ENCODE data around the gene BRF1.
A peak's percentile ranks its signal among the peaks of the same experiment; 100 is the strongest.

Gene BRF1

DNA sequence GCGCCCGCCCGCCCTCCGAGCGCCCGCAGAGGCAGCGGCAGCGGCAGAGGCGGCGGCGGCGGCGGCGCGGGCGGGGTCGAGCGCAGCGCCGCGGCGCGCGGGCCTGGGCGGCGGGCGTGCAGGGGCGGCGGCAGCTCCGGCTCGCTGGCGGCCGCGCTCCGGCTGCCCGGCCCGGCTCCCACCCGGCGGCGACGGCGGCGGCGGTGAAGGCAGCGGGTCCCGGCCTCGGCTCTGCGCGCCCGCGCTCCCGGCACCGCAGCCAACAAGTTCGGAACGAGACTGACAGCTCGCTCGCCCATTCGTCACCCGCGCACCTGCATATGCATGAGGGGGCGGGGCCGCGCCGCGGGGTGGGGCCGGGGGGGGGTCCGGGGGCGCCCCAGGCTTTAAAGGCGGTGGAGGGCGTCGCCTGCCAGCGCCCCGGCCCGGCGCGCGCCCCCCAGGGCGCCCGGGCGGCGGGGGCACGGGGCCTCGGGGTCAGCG, 132.3 kb downstream of the BRF1 start, which contains the start of gene JAG2:
JAG2 (minus strand) TSS at position 281 of the 483 bp plus-strand sequence. CDS start 356 bp downstream, outside the sequence.
- DNase-seq = peak; percentile 56

DNA sequence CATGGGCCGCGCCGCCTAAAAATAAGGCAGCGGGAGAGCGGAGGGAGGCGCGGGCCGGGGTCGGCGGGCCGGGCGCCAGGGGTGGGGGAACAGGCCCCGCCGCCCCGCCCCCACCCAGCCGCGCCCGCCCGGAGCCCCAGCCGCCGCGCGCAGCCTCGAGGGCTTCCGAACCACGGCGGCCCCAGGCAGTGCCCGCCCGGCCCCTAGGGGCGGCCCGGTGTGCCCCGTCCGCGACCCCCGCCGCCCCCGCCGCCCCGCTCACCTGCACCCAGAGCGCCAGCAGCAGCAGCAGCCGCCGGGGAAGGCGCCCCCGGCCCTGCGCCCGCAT, 132.7 kb downstream of the BRF1 start:
- no peak for DNase-seq

DNA sequence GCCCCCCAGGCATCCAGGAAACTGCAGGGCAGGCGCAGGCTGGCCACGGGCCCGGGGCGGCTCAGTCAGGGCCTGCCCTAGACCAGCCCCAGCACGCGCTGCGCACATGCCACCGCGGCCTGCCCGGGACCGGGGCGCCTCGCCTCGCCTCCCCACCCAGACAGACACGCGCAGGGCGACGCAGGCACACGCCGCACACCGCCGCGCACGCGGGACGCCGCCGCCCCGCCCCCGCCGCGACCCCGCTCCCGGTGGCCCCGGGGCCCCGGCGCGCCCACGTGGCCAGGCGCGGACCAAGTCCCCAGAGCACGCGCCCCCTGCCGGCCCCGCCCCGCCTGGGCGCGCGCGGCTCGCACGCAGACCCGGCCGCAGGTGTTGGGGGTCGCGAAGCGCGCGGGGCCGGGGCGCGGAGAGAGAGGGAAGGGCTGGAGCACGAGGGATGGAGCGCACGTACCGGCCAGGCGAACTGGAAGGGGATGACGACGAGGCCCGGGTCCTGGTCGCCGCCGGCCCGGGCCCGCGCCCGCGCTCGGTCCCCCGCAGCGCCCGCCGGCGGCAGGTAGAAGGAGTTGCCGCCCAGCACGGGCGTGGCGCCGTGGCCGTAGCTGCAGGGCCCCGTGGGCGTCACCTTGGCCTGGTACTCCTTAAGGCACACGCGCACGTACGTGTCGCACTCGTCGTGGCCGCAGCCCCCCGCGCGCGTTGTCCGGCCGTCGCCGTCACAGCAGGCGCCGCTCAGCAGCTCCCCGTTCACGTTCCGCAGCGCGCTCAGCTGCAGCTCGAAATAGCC, 133.3 kb downstream of the BRF1 start:
- DNase-seq = no peak

DNA sequence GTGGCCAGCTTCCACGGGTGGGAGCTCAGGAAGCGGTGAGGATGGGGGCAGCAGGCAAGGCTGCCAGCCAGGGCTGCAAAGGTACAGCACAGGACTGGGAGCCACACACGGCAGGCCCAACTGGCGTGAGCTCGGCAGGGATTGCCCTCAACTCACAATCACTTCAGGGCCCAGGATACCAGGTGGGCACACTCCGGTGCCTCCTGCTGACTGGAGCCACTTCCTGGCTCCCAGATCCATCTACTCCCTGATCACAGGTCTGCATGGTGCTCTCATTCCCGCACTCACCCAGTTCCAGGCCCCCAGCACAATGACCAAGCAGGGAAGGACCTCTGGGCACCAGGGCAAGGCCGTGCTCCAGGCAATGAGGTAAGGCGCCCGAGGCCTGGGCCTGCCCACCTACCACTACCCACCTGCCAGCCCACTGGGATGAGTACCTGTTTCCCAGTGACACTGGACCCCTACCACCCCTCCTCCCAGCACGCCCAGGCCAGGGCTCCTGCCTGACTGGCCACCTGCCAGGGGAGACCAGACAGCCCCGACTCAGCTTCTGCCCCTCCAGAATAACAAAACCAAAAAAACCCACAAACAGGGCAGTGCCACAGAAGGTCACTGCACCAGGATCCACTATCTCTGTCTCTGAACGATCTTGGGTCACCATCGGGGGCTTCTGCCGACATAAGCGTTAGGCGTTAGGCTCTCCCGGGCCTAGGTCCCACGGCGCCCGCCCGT, 134.1 kb downstream of the BRF1 start:
- no peak for DNase-seq

DNA sequence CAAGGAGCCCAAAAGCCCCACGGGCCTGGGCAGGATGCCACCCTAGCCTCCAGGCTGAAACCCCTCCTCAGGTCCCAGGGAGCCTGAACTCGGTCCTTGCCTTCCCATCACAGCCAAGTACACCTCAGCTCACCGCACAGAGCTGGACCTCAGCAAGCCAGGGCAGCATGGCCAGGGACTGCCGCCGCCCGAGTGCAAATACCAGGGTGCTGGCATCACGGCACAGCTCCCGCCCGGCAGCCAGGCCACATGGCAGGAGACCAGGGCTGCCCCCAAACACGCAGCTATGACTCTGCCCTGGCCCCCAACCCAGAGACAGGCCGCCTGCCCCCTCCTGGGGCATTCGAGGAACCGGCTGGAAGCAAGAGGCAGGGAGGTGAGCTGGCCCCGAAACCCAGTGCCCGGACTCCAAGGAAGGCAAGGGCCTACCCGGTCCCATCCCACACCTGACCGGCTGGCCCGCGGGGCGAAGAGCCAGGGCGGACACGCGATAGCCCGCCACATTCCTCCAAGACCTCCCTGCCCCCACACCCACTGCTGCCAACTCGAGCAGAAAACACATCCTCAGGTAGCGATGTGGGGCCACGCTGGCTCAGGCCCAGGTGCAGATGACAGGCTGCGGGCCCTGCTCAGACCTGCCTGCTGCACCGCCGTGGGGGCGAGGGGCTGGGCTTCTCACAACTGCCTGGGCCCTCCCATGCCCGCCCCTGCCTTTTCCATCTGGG, 134.9 kb downstream of the BRF1 start:
- DNase-seq = no peak

DNA sequence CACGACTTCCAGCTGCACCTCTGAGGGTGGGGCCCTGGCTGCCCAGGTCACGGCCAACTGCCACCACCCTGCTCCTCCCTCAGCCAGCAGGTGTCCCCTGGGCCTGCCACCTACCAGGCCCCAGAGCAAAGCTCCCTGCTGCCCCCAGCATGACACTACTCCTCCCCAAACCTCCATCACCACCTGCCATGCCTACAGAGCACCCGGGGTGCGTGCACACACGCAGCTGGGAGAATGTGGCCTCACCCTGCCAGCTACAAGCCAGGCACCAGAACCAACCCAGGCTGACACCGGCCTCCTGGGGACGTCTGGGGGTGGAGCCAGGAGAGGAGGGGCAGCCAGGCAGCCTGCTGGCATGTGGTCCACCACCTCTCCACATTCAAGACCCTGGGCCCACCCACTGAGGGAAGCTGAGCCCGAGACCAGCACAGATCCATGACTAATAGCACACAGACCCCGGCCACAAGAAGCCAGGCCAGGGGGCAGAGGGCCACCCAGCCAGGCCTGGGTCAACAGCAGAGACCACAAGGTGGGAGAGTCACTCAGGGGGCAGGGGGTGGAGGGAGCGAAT, 135.6 kb downstream of the BRF1 start:
- DNase-seq = no peak

DNA sequence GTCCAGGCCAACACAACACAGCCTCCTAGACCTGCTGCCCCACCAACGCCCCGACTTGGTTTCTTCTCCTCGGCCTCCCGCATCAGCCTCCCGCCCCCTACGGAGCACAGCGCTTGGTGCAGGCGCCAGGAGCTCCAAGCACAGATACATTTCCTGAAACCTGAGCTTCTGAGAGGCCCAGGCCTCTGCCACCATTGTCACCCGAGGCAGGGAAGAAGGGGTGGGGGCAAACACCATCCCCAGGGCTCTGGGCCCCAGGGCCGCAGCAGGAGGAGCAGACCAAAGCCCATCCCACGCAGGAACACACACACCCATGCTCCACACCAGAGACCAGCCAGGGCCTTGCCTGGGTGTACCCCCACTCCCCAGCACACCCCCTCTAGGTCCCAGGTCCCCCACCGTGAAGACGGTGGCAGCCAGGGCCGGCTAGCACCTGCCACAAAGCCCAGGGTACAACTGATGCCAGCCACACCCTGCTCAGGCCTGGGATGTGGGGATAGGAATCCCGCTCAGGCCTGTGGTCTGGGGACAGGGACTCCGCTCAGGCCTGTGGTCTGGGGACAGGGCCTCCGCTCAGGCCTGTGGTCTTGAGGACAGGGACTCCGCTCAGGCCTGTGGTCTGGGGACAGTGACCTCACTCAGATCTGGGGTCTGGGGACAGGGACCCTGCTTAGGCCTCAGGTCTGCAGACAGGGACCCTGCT, 137.6 kb downstream of the BRF1 start:
- no peak for DNase-seq

DNA sequence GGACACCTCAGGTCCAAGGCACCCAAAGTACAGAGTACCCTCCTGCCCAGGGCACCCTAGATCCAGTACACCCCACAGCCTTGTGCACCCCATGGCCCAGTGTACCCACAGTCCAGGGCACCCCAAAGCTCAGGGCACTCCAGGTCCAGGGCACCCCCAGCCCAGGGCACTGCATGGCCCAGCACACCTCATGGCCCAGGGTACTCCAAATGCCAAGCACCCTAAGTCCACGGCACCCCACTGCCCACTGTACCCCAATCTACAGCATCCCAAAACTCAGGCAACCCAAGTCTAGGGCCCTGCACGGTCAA, 138.2 kb downstream of the BRF1 start:
- DNase-seq = no peak

DNA sequence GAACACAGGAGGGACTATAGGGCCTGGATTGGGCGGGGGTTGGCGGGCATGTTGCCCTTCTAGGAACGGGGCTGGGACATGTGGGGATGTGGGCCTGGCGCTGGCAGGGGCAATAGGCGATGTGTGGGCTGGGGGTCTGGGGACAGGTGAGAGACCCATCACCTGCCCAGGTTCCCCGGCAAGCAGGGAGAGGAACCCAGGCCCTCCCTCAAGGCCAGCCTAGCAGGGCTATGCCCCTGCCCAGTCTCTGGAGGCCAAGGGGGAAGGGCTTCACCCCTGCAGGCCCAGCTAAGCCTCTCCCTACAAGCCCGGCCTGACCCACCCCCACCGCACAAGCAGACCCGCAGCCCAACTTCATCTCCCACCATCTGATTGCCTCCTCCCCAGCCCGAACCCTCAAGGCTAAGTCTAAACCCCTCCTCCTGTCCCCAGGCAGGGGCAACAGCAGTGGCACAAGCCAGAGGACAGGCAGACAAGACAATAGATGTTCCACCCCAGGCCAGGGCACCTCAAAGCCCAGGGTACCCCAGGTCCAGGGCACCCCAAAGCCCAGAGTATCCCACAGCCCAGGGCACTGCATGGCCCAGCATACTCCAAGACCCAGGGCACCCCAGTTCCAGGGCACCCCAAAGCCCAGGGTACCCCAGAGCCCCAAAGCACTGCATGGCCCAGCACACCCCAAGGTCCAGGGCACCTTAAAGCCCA, 138.7 kb downstream of the BRF1 start:
- DNase-seq = no peak

DNA sequence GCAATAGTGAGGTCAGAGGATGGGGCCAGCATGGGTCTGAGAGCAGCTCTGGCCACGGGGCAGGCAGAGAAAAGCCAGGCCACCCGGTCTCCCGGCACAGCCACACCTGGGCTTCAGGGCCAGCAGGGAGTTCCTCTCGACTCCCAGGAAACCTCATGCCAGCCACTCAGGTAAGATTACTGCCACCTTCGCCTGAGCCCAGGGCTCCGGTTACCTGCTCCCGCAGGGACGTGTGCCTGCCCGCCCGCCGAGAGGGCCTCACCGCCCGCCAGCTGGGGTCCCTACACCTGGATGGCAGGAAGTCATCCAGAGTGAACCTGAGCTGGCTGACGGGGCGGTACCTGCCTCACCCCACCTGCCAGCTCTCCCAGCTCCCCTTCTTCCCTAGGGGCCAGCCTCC, 139.5 kb downstream of the BRF1 start:
- no peak for DNase-seq

DNA sequence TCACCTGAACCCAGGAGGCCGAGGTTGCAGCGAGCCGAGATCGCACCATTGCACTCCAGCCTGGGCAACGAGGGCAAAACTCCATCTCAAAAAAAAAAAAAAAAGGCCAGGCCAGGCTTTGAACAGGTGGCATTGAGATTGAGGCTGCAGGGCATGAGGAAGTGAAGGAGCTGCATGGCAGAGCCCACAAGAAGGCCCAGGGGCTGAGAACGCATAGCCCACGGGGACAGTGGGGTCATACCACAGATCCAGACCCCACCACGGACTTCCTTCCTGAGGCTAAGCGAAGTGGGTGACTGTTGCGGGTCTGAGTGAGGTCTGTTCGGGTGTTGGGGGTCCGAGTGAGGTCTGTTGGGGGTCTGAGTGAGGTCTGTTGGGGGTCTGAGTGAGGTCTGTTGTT, 140.0 kb downstream of the BRF1 start:
- no peak for DNase-seq

DNA sequence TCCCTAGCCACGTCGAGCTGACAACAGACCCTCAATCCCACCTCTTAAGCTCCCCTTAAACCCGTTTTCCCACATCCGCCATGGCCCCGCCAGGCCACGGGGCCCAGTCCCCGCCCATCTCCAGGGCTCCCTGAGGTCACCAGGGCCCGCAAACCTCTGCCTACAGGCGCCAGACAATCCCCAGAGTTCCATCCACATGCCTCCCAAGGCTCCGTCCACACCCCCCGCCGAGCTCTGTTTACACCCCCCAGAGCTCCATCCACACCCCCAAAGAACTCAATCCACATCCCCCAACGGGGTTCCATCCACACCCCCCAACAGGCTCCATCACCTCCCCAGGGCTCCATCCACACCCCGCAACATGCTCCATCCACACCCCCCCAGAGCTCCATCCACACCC, 141.5 kb downstream of the BRF1 start:
- DNase-seq = no peak
